ENCODE data around the gene UGGT2. TPM values are rescaled to one million over a fixed set of nuclear protein-coding genes. Genes with fewer than 3 reads are reported as not detected.
"Not testable (repeated sequence)": the region's sequence is repeated elsewhere in the genome, so short reads cannot be mapped to it uniquely, and the experiment has no call there.

The UGGT2 gene
- total RNA-seq, 4 donors from 2014 or later = 57.9 to 159 (median 71.5) TPM

- 77 to 94% methylated on average over 10 to 35 of the region's 44 CpGs for WGBS, 2 donors
- Histone ChIP-seq H3K4me3 (replicated peaks in 1 of 3) (no peak overlapping the region), H3K27ac (no peak overlapping the region), H3K9me3 (no peaks in the 10 kb centered on the region), H3K4me1 (peaks cover 0 to 2% of the 10 kb centered on the region in 2 donors), H3K27me3 (no peaks in the 10 kb centered on the region), H3K36me3 (peaks cover 4% of the 10 kb centered on the region in 2 donors)
- intact Hi-C loops (cut with DNase I) = no loop called here
- no peak for TF ChIP-seq CTCF (IDR thresholded peaks at IDR 0.05)
- TF ChIP-seq POLR2A (IDR thresholded peaks at IDR 0.05) = no peak
- DNase-seq = no peak
Measured at GRCh38 chr13:95931300-95932025, 121.7 kb downstream of the UGGT2 start.

DNA sequence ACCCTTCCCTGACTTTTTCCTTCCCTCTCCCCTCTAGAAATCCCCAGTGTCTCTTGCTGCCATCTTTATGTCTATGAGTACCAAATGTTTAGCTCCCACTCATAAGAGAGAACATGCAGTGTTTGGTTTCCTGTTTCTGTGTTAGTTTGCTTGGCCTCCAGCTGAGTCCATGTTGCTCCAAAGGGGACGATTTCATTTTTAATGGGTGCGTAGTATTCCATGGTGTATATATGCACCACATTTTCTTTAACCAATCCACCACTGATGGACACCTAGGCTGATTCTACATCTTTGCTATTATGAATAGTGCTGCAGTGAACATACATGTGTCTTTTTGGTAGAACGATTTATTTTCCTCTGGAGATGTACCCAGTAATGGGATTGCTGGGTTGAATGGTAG, 123.8 kb downstream of the UGGT2 start:
- H3K4me3 ChIP-seq (replicated peaks in 1 of 3) = no peak overlapping the region
- H3K9me3 ChIP-seq = no peaks in the 10 kb centered on the region
- H3K27me3 ChIP-seq = no peaks in the 10 kb centered on the region
- TF ChIP-seq POLR2A (IDR thresholded peaks at IDR 0.05) = no peak
- no peak for TF ChIP-seq CTCF (IDR thresholded peaks at IDR 0.05)
- WGBS, 2 donors = 97 to 99% methylated on average over 3 of the region's 3 CpGs
- intact Hi-C loops (cut with DNase I) = no loop called here
- no peak overlapping the region for H3K27ac ChIP-seq
- DNase-seq = no peak
- no peaks in the 10 kb centered on the region for H3K36me3 ChIP-seq
- peaks cover 0 to 6% of the 10 kb centered on the region in 2 donors for H3K4me1 ChIP-seq

DNA sequence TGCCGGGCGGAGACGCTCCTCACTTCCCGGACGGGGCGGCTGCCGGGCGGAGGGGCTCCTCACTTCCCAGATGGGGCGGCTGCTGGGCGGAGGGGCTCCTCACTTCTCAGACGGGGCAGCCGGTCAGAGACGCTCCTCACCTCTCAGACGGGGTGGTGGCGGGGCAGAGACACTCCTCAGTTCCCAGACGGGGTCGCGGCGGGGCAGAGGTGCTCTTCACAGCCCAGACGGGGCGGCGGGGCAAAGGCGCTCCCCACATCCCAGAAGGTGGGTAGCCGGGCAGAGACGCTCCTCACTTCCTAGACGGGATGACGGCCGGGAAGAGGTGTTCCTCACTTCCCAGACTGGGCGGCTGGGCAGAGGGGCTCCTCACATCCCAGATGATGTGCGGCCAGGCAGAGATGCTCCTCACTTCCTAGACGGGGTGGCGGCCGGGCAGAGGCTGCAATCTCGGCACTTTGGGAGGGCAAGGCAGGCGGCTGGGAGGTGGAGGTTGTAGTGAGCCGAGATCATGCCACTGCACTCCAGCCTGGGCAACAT, 124.8 kb downstream of the UGGT2 start:
- intact Hi-C loops (cut with DNase I); H3K4me1 ChIP-seq: not testable (repeated sequence)
- 92 to 99% methylated on average over 11 to 15 of the region's 36 CpGs for WGBS, 2 donors

GRCh38 chr13:95926231-95926630, 127.0 kb downstream of the UGGT2 start:
- Histone ChIP-seq H3K27ac (no peak overlapping the region), H3K4me1 (peaks cover 0 to 6% of the 10 kb centered on the region in 2 donors), H3K4me3 (replicated peaks in 1 of 3) (no peak overlapping the region), H3K9me3 (no peaks in the 10 kb centered on the region), H3K36me3 (no peaks in the 10 kb centered on the region), H3K27me3 (no peaks in the 10 kb centered on the region)
- TF ChIP-seq CTCF (IDR thresholded peaks at IDR 0.05) = no peak
- no peak for TF ChIP-seq POLR2A (IDR thresholded peaks at IDR 0.05)
- 54 to 59% methylated on average over 3 of the region's 3 CpGs for WGBS, 2 donors
- intact Hi-C loops (cut with DNase I) = no loop called here
- no peak for DNase-seq

More for the DNA sequence above, 124.8 kb downstream of the UGGT2 start:
- H3K4me3 ChIP-seq (replicated peaks in 1 of 3); H3K27ac ChIP-seq; DNase-seq; H3K9me3 ChIP-seq; H3K27me3 ChIP-seq; H3K36me3 ChIP-seq: not testable (repeated sequence)

GRCh38 chr13:95924389-95924994, 128.7 kb downstream of the UGGT2 start:
- H3K9me3 ChIP-seq = no peaks in the 10 kb centered on the region
- DNase-seq = no peak
- WGBS, 2 donors = 78% methylated on average over 5 of the region's 5 CpGs
- no peak overlapping the region for H3K27ac ChIP-seq
- intact Hi-C loops (cut with DNase I) = no loop called here
- TF ChIP-seq CTCF (IDR thresholded peaks at IDR 0.05) (no peak), POLR2A (IDR thresholded peaks at IDR 0.05) (no peak)
- H3K27me3 ChIP-seq = no peaks in the 10 kb centered on the region
- no peak overlapping the region for H3K4me3 ChIP-seq (replicated peaks in 1 of 3)
- H3K36me3 ChIP-seq = no peaks in the 10 kb centered on the region
- H3K4me1 ChIP-seq = peaks cover 0 to 6% of the 10 kb centered on the region in 2 donors

Measured in thyroid gland (tissue), 4 donors.